ENCODE measurements around the gene DNAH7.
"Not testable (repeated sequence)": the region's sequence is repeated elsewhere in the genome, so short reads cannot be mapped to it uniquely, and the experiment has no call there.

Gene DNAH7

DNA sequence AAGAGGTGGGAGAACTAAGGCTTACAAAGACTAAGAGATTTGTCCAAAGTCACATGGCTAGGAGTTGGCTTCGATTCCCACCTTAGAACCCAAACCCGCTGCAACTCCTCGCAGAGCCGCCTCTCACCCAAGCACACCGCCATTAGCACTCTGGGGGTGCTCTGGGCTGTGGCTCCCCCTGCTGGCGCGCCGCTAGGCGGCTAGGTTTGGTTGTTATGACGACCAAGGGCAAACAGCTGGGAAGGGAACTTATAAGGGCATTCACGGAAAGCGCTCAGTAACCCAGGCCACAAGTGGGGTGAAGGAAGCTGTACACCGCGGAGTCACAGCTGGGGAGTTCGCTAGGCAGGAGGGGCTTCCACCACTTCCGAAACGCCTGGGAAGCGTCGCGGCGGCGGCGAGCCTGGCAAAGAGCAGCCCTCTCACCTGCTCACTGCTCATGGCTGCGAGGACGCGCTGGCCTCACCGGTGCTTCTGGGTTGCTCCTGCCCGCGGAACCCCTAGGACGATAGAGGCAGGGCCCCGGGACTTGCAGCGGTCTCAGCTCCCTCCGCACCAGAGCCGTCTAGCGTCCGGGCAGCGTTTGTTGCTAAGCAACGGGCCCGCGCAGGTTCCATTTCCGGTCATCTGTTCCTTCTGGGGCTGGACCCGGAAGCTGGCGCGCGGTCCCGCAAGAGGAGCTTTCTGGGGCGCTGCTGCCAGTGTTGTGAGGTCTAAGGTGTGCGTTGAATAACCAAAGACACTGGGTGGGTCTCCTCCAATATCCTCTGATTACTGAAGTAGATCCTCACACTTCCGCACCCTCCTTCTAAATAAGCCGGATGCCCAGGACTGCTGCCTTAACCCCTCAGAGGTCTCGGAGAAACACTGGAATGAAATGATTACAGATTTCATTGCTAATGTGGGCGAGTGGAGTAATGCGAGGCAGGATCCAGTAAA lies at the start of gene DNAH7:
DNAH7 (minus strand) TSS at position 567 of the 939 bp plus-strand sequence; CDS start at position 441, 126 bp downstream.
- peak; percentile 88 for DNase-seq

GRCh38 chr2:196117214-196117705 lies 48.6 kb upstream of the DNAH7 start:
- DNase-seq, result no peak

DNA sequence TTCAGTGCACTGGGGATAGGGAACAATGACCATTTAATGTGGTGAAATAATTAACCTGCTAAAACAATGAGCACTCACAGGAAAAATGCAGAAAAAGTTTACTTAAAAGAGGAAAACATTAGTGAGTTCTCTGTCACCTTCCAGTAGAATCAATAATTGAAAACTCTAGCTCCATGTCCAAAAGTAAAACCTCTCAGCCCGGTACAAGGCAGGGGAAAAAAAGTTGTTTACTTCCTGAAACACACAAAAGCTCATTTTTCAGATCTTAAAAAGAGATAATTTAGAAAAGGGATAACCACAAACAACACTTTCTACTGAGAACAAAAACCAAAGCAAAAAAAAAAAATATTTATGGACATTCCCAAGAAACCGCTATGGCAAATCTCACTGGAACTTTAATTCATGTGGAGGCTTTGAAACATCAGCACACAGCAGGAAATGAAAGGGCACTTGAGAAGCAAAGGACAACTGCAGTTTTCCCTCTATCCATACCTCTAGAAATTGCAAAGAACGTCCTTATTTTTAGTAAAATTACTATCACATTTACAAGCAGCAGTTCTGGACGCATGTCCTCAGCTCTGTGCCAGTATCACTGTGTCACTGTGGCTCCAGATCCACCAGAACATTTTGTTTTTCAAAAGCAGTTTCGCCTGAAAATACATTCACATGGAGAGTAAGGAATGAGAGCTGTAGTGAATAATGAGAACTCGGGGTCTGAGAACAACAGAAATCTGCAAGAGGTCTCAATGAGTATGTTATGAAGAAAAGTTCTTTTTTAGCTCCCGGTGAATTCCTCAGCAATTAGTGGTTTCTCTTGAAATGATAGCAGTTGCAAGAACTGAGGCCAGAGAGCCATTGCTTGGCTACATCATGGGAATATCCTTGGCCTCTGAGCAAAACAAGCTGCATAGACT lies 44.7 kb upstream of the DNAH7 start:
- DNase-seq, result no peak

- DNase-seq, result no peak
Measured at GRCh38 chr2:196112418-196113034, 43.9 kb upstream of the DNAH7 start.

GRCh38 chr2:196108604-196109003 lies 40.0 kb upstream of the DNAH7 start:
- no peak for DNase-seq

- peak; percentile 35 for DNase-seq
Measured at GRCh38 chr2:196105951-196106350, 37.3 kb upstream of the DNAH7 start.

GRCh38 chr2:196104066-196104465 lies 35.4 kb upstream of the DNAH7 start:
- DNase-seq, result no peak

DNA sequence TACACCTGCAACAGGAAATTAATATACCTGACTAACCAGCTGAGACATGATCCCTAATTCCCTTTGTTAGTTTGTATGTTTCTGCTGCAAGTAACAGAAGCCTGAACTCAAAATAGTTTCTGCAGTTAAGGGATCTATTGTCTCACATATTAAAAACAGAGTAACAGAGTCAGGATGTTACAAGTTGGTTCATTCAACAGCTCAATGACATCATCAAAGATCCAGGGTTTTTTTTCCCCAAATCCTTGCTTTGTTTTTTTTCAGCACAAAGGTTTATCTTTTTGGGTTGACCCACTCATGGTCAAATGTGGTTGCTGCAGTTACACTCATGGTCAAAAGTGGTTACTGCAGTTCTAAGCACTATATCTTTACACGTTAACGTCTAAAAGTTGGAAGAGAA lies 35.0 kb upstream of the DNAH7 start:
- no peak for DNase-seq

GRCh38 chr2:196101325-196101991 lies 32.8 kb upstream of the DNAH7 start:
- no peak for DNase-seq

DNA sequence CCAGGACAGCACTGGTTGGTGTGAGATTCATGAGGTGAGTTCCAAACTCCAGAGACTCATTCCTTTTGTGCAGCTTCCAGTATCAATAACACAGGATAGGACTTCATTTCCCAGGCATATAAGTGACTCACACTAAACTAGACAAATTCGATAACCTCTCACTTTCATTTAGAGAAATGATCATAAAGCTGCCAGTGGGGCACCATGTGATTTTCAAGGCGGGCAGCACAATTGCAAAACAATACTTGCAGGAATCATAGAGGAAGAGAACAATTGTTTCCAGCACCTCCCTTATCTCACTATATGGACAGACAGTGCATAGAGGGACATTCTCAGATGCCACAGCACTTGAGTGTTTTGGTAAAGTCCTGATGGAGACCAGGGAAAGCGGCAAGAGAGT lies 31.3 kb upstream of the DNAH7 start:
- no peak for DNase-seq

DNA sequence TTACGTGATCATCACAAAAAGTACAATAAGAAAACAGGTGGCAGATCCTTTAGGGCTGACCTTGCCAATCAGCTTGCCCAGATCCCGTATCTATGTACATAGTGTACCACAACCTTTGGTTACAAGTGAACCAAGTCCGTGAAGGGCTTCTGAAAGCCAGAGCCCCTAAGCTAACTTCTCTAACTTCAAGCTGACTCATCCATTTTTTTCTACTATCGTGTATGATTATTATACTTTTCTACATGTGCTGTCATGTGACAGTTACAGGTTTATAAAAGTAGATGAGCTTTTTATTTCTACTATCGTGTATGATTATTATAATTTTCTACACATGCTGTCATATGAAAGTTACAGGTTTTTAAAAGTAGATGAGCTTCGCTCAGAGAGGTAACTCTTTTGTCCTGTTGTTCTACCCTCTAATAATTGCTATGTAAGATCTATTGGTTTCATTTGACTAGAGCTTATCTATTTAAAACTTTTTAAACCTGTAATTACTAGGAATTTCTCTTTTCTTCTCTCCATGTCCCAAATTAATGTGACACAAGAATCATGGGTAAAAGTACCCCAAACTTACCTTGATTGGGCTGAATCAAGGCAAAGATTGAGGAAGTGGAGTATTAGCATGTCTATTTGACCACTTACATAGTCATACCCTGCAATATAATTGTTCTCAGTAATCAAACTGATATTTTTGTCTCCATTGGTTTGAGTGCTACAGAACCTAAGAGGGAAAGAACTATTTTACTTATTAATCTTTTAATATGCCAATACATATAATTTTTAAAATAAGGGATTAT lies 29.4 kb upstream of the DNAH7 start:
- no peak for DNase-seq

DNA sequence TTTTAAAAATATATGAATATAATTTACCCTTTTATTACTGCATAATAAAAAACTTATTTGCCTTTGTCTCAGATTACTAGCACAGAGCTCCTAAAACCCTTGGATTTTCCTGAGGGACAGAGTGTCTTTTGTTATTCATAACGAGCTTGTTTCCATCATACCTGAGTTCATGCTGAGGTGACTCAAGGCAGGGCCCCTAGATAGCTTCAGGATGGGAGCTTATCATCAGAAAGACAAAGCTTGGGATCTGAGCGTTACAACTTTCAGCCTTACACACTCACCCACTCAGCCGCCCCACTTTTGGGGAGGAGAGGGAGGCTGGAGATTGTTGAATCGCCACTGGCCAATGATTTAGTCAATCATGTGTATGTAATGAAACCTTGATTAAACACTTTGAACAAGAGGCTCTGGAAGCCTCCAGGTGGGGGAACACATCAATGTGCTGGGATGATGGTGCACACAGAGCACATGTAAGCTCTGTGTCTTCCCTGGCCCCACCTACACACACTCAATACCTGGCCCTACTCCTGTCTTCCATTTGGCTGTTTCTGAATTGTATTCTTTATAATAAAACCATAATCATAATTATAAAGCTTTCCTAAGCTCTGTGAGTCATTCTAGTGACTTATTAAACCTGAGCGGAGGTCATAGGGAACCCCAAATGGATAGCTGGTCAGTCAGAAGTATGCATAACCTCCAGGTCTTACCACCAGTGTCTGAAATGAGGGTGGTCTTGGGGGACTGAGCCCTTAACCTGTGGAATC lies 28.5 kb upstream of the DNAH7 start:
- no peak for DNase-seq

GRCh38 chr2:196096264-196096663 lies 27.6 kb upstream of the DNAH7 start:
- DNase-seq, result no peak

DNA sequence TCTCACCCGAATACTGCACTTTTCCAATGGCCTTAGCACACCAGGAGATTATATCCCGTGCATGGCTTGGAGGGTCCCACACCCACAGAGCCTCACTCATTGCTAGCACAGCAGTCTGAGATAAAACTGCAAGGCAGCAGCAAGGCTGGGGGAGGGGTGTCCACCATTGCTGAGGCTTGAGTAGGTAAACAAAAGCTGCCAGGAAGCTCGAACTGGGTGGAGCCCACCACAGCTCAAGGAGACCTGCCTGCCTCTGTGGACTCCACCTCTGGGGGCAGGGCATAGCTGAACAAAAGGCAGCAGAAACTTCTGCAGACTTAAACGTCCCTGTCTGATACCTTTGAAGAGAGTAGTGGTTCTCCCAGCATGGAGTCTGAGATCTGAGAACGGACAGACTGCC lies 20.8 kb upstream of the DNAH7 start:
- not testable (repeated sequence) for DNase-seq

- DNase-seq, result no peak
Measured at GRCh38 chr2:196088203-196088602, 19.6 kb upstream of the DNAH7 start.

- DNase-seq, result no peak
Measured at GRCh38 chr2:196086517-196087368, 18.1 kb upstream of the DNAH7 start.

DNA sequence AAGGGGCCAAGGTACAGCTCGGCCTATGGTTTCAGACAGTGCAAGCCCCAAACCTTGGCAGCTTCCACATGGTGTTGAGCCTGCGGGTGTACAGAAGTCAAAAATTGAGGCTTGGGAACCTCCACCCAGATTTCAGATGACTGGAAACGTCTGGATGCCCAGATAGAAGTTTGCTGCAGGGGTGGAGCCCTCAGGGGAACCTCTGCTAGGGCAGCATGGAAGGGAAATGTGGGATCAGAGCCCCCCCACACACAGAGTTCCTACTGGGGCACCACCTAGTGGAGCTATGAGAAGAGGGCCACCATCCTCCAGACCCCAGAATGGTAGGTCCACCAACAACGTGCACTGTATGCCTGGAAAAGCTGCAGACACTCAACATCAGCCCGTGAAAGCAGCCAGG lies 15.0 kb upstream of the DNAH7 start:
- DNase-seq, result no peak

DNA sequence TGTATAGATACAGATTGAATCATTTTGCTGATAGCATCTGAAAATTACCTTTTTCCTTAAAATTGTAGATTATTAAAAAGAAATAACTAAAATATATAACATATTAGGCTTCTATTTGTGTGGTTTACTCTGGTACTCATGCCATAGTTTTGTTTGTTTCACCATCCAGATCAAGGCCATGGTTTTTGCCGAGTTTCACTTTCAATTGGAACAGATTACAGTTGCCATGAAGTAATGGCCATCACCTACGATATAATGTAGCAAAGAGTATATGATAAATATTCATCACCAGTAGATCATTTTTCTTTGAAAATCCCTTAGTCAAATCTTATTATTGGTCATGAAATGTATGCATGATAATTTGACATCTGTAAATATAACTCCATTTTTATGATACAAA lies 11.9 kb upstream of the DNAH7 start:
- no peak for DNase-seq

- no peak for DNase-seq
Measured at GRCh38 chr2:196079052-196079451, 10.4 kb upstream of the DNAH7 start.

- DNase-seq, result no peak
Measured at GRCh38 chr2:196077821-196078220, 9.2 kb upstream of the DNAH7 start.
